CD4-positive, alpha-beta T cell (primary cell): ENCODE results near the gene RPS6KA2. TPM values are rescaled to one million over a fixed set of nuclear protein-coding genes. Genes with fewer than 3 reads are reported as not detected.

ENCODE experiments used
- ATAC-seq: fragments of 200-7000 bp; cut with Tn5 transposase; one replicate; pipeline ENCODE4 v1.10.0; 2022; ENCODE audit warnings: mild to moderate bottlenecking; ENCODE audit not compliant: poor library complexity
- CTCF ChIA-PET: fragments of 350-600 bp; sonication (Branson Sonifier 250); formaldehyde crosslinking; loops from one replicate; lab custom pipeline; 2021; ENCODE audit warnings: antibody characterized with exemption, inconsistent platforms; lab: Charles Lee
- POLR2A ChIA-PET: fragments of 350-600 bp; sonication (Branson Sonifier 250); formaldehyde crosslinking; loops from one replicate; lab custom pipeline; 2021; ENCODE audit warnings: antibody characterized with exemption, inconsistent platforms; lab: Charles Lee
- DNase-seq, 14 experiments: peaks; one replicate each; pipeline ENCODE4 v3.0.0-alpha.2; 2013 to 2020; ENCODE audit warnings: mixed read lengths in 2 of 14
- H3K27ac ChIP-seq, 2 donors: one replicate each; pipeline versions ENCODE4 v1.5.1 to v1.7.0; 2013; ENCODE audit warnings: low read length in 2 of 2, low read depth in 1 of 2, mild to moderate bottlenecking in 1 of 2
- H3K27me3 ChIP-seq, 2 experiments: 1 replicate in 1 of 2; 2 replicates in 1 of 2; pipeline versions ENCODE4 v1.6.1 to v1.7.0; 2013; ENCODE audit warnings: low read length in 2 of 2, control low read depth in 1 of 2, mild to moderate bottlenecking in 1 of 2, moderate library complexity in 1 of 2; ENCODE audit not compliant: insufficient read depth in 2 of 2, control insufficient read depth in 1 of 2
- H3K36me3 ChIP-seq: one replicate; pipeline ENCODE4 v1.6.1; 2013; ENCODE audit warnings: low read length, control low read depth; ENCODE audit not compliant: insufficient read depth
- H3K4me1 ChIP-seq: one replicate; pipeline ENCODE4 v1.6.1; 2013; ENCODE audit warnings: low read length, control low read depth; ENCODE audit not compliant: insufficient read depth
- H3K4me3 ChIP-seq: one replicate; pipeline ENCODE4 v1.5.1; 2013; ENCODE audit warnings: mild to moderate bottlenecking, low read length, moderate library complexity
- H3K9me3 ChIP-seq, 2 experiments: 1 replicate in 1 of 2; 2 replicates in 1 of 2; pipeline versions ENCODE4 v1.6.1 to v1.7.0; 2013; ENCODE audit warnings: low read length in 2 of 2, mild to moderate bottlenecking in 2 of 2, control low read depth in 1 of 2, moderate library complexity in 1 of 2; ENCODE audit not compliant: control insufficient read depth in 1 of 2, insufficient read depth in 1 of 2
- H3K27ac Mint-ChIP-seq: one replicate; pipeline ENCODE4 v1.8.0; 2020; ENCODE audit warnings: mixed read lengths
- H3K27me3 Mint-ChIP-seq: one replicate; pipeline ENCODE4 v1.8.0; 2021; ENCODE audit warnings: mixed read lengths
- H3K36me3 Mint-ChIP-seq: one replicate; pipeline ENCODE4 v1.8.0; 2021; ENCODE audit warnings: low read depth, mixed read lengths
- H3K4me1 Mint-ChIP-seq: one replicate; pipeline ENCODE4 v1.8.0; 2021; ENCODE audit warnings: low read depth, mixed read lengths
- H3K4me3 Mint-ChIP-seq: one replicate; pipeline ENCODE4 v1.8.0; 2020; ENCODE audit warnings: mild to moderate bottlenecking, mixed read lengths
- H3K9me3 Mint-ChIP-seq: one replicate; pipeline ENCODE4 v1.8.0; 2020; ENCODE audit warnings: mixed read lengths
- intact Hi-C, 2 experiments: fragments of 100-400 bp; cut with DNase I in 1 of 2; cut with micrococcal nuclease in 1 of 2; formaldehyde crosslinking; loops; one replicate each; pipeline versions ENCODE4 v1.15.1 to v1.9.0; 2023 to 2025; cut with DNase I, micrococcal nuclease
- total RNA-seq, 174 experiments: library from RNA in 2 of 174; stranded (reverse) in 2 of 174; gene quantifications; one replicate each; pipeline ENCODE4 v1.2.3 and lab custom pipeline; 2021 to 2026
- TF ChIP-seq, protein P1 (sequence below): fragments of 200-600 bp; IDR thresholded peaks from one replicate; pipeline ENCODE4 v1.8.0; 2022; ENCODE audit warnings: antibody characterized with exemption, mild to moderate bottlenecking

Gene RPS6KA2
- total RNA-seq, 2 experiments from 2014 or later, result 5.6 to 6.2 TPM

DNA sequence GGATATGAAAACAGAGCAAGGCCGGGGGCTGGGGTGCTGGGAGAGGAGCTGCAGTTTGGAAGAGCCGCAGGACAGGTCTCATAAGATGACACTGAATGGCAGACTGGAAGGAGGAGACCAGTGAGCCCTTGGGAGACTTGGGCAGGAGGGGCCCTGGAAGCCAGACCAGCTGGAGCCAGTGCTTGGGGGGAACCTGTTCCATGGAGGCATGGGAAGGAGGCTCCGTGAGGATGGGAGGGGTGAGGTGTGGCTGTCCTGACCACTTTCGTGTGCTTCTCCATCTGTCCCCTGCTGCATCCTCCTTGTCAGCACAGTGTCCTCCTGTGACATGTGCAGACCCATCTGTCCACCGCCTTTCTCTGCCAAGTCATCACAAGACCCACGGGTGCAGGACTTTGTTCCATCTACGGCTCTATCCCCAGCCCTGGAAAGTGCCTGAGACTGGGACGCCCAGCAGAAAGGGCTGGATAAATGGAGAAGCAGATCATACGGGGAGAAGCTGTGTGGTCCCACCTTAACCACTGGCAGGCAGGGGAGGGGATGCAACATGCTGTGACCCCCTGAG is 159.5 kb downstream of the RPS6KA2 start:
- ChIA-PET POLR2A (no interaction called here), CTCF (no interaction called here)
- Histone ChIP-seq H3K9me3 (no peaks in the 10 kb centered on the region), H3K4me1 (no peaks in the 10 kb centered on the region), H3K27ac (no peak overlapping the region), H3K36me3 (peaks cover 6% of the 10 kb centered on the region), H3K27me3 (no peaks in the 10 kb centered on the region), H3K4me3 (no peak overlapping the region)
- intact Hi-C loops, result no loop called here
- Mint-ChIP-seq H3K36me3 (no peaks in the 10 kb centered on the region), H3K4me1 (no peaks in the 10 kb centered on the region), H3K27me3 (no peaks in the 10 kb centered on the region), H3K27ac (no peak overlapping the region), H3K9me3 (no peaks in the 10 kb centered on the region), H3K4me3 (no peak overlapping the region)
- TF ChIP-seq, protein P1, sequence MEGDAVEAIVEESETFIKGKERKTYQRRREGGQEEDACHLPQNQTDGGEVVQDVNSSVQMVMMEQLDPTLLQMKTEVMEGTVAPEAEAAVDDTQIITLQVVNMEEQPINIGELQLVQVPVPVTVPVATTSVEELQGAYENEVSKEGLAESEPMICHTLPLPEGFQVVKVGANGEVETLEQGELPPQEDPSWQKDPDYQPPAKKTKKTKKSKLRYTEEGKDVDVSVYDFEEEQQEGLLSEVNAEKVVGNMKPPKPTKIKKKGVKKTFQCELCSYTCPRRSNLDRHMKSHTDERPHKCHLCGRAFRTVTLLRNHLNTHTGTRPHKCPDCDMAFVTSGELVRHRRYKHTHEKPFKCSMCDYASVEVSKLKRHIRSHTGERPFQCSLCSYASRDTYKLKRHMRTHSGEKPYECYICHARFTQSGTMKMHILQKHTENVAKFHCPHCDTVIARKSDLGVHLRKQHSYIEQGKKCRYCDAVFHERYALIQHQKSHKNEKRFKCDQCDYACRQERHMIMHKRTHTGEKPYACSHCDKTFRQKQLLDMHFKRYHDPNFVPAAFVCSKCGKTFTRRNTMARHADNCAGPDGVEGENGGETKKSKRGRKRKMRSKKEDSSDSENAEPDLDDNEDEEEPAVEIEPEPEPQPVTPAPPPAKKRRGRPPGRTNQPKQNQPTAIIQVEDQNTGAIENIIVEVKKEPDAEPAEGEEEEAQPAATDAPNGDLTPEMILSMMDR, result no peak
- DNase-seq, result no peak
- ATAC-seq, result no peak

DNA sequence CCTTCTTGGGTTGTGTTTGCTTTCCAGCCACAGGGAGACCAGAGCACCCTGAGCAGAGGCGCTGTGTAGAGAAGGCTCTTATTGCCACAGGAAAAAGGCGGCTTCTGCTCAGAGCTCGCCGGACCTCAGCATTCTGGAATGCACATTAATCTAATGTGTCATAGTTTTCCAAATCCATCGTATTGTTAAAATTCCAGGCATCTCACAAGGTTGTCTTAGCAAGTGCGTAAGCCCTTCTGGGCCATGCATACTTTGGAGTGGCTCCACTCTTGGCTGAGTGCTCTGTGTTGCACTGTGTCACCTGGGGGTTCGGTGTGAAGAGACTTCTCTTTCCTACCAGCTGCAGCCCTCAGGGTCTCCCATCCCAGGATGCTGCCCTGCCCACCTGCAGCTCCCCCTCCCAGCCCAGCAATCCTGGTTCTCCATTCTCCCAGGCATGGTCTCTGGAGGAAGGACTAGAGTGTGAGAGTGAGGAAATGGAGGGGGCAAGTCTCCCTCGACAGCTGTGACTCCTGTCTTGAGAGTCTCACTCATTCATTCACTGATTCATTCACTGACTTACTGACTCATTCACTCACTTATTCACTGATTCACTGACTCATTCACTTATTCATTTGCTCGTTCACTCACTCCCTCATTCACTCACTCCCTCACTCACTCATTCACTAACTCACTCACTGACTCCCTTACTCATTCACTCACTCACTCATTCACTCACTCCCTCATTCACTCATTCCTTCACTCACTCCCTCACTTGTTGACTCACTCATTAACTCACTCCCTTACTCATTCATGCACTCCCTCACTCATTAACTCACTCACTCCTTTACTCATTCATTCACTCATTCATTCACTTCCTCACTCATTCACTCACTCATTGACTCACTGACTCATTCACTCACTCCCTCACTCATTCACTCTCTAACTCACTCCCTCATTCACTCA is 160.6 kb downstream of the RPS6KA2 start:
- TF ChIP-seq, protein P1, result no peak
- H3K4me1 ChIP-seq, result no peaks in the 10 kb centered on the region

DNA sequence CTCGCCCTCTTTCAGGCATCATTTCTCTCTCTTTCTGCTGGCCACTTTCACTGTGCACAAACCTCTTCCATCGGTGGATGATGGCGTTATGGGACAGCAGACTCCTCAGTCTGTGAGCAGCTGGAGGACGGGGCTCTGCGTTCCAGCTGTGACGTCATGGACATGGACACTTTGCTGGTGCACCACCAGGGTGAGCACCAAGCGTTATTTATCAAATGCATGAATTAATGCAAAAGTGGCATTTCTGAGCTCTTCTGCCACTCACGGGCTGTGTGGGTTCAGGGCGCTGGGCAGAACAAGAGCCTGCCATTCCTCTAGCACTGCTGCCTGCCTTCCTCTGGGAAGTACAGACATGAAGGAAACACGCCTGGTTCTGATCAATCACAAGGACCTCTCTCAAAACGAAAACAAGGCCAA is 161.4 kb downstream of the RPS6KA2 start:
- ChIA-PET CTCF (interaction anchor here (1.3 kb wide), 1 partner anchor 9 kb away, joined by 3 read pairs; no protein-coding TSS in a partner anchor), POLR2A (no interaction called here)
- DNase-seq, result peak in 1 of 14 experiments; percentile 15
- Mint-ChIP-seq H3K27ac (no peak overlapping the region), H3K4me3 (no peak overlapping the region), H3K36me3 (no peaks in the 10 kb centered on the region), H3K9me3 (no peaks in the 10 kb centered on the region), H3K4me1 (no peaks in the 10 kb centered on the region), H3K27me3 (no peaks in the 10 kb centered on the region)
- Histone ChIP-seq H3K4me1 (no peaks in the 10 kb centered on the region), H3K36me3 (peaks cover 6% of the 10 kb centered on the region), H3K27me3 (no peaks in the 10 kb centered on the region), H3K9me3 (no peaks in the 10 kb centered on the region), H3K27ac (no peak overlapping the region), H3K4me3 (no peak overlapping the region)
- no peak for ATAC-seq
- intact Hi-C loops, result no loop called here
- TF ChIP-seq, protein P1, result no peak

More for the DNA sequence above, 160.6 kb downstream of the RPS6KA2 start:
- Histone ChIP-seq H3K27ac (no peak overlapping the region), H3K27me3 (no peaks in the 10 kb centered on the region), H3K9me3 (no peaks in the 10 kb centered on the region), H3K4me3 (no peak overlapping the region), H3K36me3 (peaks cover 6% of the 10 kb centered on the region)
- no peak overlapping the region for H3K27ac Mint-ChIP-seq
- ChIA-PET POLR2A (no interaction called here), CTCF (interaction anchor here (1.3 kb wide), 1 partner anchor 10 kb away, joined by 3 read pairs; no protein-coding TSS in a partner anchor)
- no peaks in the 10 kb centered on the region for H3K36me3 Mint-ChIP-seq
- intact Hi-C loops, result no loop called here
- ATAC-seq, result no peak
- no peaks in the 10 kb centered on the region for H3K9me3 Mint-ChIP-seq
- H3K27me3 Mint-ChIP-seq, result no peaks in the 10 kb centered on the region
- no peak for DNase-seq
- H3K4me1 Mint-ChIP-seq, result no peaks in the 10 kb centered on the region
- H3K4me3 Mint-ChIP-seq, result no peak overlapping the region
